NOMO-1 treated with DMSO at 0.1 percent for 48 hours (cell line): ENCODE measurements around the gene NME3.
"Not testable (repeated sequence)": the region's sequence is repeated elsewhere in the genome, so short reads cannot be mapped to it uniquely, and the experiment has no call there.

Source experiments
- DNase-seq: peaks from one replicate; lab custom pipeline; 2025; ENCODE audit not compliant: unreplicated experiment; lab: John Stamatoyannopoulos, UW

Gene NME3

DNA sequence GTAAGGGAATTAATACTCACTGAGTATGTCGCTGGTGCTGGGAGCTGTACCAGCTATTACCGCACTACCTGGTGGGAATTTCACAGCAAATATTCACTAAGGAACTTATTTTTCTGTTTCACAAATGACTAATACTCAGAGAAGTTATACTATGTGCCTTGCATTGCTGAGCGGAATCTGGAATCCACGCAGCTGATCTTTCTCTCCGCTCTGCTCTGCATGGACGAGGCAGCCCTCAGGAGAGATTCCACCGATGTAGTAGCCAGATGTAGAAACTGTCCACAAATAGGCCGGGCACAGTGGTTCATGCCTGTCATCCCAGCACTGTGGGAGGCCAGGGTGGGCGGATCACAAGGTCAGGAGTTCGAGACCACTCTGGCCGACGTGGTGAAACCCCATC lies 17.1 kb downstream of the NME3 start:
- no peak for DNase-seq

DNA sequence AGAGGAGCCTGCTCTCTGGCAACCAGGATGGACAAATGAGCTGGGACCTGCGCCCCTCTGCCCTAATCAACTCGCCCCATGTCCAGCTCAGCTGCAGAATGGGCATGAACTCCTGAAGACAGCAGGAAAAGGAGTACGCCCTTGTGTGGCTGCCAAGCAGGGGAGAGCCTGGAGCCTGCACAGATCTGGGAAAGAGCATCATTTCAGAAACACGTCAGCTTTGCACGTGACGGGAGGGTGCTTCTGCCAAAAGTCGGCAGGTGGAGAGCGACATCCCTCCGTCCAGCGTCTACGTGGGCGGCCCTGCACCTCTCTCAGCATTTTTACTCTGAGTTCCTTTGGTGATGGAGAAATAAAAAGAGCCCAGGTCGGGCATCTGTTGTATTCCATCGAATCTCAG lies 18.5 kb downstream of the NME3 start:
- DNase-seq, result no peak

DNA sequence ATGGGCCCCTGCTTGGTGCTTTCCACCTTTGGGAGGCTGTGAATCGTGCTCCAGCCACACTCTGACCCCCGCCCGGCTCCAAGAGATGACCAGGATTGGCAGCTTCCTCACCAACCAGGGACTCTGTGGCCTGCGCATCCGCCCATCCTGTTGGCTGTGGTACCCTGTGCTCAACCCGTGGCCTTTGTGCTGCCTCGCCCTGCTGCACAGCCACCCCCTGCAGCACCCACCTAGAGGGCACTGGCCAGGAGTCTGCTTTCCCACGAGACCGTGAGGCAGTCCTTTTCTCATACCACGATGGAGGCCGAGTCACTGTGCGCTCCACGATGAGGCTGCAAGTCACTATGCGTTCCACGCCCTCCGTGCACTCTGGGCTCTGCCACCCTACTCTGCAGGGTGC lies 19.4 kb downstream of the NME3 start:
- no peak for DNase-seq

DNA sequence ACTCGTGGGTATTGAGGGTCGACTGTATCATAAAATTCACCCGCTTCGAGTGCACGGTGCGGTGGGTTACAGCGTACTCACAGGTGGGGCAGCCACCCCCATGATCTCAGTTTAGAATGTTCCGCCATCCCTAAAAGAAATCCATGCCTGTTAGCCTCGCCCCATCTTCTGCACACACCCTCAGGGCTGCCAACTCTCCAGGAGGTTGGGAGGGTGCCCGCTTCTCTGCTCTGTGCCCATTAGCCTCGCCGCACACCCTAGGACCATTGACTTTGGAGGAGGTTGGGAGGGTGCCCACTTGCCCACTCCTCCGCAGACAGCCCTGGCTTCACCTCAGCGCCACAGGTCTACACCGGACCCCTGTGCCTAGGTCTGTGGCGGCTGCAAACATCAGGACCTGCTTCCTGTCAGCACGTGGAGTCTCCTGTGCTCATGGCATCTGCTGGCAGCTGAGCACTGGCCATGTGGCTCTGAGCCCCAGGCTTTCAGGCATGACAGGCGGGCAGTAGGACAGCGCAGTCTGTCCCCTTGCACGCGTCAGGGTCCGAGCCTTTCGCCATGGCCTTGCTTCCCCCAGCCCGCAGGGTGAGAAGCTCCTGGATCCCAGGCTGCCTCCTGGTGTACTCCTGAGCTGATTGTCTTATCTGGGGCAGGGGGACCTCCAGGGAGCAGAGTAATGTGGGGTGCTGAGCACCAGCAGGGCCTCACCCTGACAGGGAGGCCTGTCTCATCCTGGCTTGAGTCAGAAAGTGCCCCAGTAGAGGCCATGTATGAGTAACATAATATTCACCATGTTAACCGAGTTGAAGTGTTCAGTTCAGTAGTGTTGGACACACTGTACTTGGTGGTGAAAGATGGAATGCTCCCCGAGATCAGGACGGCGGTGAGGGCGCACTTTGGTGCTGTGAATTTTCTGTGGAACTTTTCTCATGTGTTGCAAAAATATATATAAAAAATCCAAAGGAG lies 21.9 kb downstream of the NME3 start:
- DNase-seq, result no peak

DNA sequence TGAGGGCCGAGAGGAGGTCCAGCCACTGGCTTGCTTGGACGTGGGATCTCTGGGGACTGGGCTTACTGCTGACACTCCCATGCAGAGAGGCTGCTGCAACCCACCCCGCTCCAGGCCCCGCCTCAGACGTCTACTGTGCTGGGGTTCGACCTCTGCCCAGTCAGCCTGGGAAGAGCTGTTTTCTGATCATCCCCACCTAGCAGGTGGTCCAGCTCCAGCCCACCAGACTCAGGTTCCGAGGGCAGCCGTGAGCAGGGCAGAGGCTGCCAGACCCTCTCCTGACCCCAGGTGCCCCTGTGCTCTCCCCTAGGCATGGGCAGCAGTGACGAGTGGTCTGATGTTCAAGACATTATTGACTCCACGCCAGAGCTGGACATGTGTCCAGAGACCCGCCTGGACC lies 23.4 kb downstream of the NME3 start:
- DNase-seq, result no peak

DNA sequence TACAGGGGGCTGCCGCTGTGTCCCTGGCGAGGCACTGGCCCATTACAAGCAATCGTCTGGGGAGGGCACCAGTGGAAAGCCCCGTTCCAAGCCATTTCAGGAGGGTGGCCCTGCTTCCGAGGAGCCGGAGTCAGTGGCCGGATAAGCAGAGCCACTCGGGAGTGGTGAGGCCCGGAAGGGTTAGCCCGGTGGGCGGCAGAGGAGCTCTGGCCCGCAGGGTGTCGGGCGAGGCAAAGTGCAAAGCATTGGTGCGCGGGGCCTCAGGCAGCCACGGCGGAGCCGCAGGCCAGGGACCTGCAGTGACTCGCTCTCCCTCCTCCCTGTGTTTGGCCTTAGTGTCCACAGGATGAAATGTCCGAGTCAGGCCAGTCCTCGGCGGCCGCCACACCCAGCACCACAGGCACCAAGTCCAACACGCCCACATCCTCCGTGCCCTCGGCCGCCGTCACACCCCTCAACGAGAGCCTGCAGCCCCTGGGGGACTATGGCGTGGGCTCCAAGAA lies 24.6 kb downstream of the NME3 start:
- DNase-seq, result no peak

DNA sequence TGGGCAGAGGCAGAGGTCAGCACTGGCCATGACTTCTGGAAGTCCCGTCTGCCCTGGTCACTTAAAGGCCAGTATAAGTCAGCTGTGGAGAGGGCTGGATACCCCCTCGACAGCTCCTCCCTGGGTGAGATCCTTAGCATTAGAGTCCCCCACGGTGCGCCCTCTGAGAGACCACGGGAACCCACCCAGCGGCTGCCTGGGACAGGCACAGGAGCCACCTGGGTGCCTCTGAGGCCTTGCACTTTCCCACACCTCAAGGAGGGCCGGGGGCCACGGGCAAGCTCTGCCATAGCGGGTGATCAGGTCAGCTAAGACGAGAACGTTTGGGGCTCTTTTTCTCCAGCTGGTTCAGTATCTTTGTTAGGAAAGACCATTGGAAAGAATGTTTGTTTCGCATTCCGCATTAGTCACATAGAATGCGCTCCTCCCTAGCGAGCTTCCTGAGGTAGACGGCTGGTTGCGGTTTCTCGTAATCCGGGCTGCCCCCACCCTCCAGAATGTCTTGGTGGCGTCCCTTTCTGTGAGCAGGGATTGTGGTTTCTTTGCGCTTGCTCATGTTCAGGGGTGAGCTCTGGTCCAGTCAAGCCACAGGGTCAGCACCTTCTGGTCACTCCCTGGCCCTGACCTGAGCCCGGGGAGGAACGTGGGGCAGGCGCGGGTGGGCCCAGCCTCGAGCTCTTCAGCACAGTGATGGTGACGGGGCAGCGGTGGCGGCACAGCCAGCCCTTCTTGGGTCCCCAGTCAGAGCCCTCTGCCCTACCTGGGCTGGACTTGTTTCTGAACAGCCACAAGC lies 25.2 kb downstream of the NME3 start:
- DNase-seq, result no peak

DNA sequence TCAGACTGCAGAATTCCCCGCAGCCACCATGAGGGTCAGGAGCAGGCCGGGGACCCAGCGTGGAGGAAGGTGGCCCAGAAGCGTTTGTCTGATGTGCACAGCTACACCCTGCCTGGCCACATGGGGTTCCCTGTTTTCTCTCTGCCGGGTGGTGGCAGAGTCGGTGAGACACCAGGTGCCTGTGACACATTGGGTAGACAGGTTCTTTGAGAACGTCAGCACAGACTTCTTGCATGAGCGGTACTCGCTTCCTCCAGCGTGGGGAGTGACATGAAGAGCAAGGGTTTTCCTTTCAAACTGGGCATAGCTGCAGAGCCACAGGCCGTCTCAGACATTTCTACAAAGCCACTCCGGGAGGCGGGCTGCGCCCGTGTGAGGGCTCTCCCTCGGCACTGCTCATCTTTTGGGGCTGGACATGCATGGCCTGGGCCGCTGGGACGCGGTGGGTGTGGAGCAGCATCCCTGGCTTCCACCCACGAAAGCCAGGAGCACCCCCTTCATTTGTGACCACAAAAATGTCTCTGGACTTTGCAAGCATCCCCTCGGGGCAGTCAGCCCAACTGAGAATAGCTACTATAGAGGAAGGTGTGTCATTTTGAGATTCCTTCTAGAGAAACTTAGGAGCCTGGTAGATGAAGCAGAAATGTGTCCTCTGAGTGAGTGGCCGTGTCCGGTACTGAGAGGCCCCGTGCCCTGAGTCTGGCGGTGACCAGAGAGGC lies 26.0 kb downstream of the NME3 start:
- no peak for DNase-seq

DNA sequence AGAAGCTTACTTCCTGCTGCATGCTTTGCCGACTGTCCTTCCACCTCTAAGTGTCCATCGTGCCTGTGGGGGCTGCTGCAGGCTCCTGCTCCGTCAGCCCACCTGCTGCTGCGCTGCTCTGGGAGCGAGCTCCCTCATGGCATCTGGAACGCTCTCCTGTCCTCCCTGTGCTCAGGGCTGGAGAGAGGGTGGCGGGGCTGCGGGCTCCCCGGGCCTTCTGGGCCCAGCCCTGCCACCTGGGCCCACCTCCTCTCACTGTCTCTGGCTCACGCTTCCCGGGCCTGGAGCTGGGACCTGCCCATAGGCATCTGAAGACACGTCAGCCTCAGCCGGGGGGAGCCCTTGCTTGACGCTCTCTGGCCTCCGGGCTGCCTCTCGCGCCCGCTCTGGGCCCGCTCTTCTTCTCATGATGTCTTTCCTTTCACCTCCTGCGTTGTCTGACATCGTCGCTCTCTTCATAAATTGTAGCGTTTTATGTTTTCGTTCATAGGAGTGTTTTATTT lies 27.0 kb downstream of the NME3 start:
- DNase-seq, result no peak

DNA sequence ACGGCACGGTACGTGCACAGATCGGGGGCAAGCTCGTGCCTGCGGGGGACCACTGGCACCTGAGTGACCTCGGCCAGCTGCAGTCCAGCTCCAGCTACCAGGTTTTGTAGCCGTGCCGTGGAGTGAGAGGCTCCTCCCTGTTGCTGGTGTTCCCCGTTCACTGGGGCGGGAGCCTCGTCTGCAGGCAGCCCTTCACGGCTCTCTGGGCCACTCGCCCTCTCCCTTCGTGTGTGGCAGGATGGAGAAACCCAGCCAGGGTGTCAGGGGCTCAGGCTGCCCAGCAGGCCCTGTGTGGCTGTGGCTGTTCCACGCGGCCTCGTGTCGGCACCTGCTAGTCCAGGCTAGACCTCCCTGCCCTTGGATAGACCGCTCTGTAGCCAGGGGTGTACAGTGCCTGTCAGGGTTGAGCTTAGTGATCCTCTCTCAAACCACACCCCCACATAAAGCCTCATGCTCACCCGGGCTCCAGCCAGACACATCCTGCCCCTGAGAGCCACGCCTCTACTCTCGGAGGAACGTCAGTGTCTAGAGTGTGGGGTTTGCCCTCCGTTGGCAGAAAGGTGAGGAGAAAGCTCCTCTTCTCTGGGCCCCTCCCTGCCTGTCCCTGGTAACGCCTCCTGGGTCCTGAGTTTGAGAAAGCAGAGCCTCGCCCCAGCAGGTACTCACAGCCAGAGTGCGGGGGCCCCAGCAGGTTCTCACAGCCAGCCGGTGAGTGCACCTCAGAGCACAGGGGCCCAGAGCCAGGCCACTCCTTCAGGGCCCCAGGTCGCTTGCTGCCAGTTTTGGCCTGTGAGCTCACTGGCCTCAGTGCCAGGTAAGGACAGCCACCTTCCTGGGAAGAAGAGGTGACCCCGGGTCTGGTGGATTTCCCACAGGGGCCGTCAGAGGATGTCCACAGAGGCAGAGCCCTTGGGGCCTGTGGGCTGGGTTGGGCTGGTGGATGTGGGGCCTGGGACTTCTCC lies 27.7 kb downstream of the NME3 start:
- DNase-seq, result no peak

DNA sequence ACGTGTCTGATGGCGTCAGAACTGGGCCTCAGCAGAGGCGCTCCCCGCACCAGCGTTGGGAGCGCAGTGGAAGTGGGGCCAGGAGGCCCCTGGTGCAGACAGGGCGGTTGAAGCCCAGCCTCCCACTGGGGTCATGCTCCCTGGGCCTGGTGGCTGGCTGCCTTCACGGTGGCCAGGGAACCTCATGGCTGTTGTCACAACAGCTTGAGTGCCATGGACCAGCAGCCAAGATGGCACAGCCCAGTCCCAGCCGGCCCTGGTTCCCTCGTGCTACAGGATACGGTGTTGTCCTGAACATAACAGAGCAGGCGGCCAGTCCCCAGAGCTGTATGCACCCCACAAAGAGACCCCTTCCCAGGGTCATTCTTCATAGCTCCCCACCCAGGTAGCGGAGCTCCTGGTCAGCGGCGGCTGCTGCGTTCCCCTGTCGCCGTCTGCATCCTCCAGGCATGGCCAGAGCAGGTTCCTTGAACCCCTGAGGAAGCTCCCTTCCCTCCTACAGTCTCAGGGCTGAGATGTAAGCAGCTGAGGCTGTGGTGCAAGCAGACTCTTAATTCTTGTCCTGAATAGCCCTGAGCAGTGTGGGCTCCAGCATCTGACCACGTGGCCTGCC lies 29.7 kb downstream of the NME3 start:
- no peak for DNase-seq

DNA sequence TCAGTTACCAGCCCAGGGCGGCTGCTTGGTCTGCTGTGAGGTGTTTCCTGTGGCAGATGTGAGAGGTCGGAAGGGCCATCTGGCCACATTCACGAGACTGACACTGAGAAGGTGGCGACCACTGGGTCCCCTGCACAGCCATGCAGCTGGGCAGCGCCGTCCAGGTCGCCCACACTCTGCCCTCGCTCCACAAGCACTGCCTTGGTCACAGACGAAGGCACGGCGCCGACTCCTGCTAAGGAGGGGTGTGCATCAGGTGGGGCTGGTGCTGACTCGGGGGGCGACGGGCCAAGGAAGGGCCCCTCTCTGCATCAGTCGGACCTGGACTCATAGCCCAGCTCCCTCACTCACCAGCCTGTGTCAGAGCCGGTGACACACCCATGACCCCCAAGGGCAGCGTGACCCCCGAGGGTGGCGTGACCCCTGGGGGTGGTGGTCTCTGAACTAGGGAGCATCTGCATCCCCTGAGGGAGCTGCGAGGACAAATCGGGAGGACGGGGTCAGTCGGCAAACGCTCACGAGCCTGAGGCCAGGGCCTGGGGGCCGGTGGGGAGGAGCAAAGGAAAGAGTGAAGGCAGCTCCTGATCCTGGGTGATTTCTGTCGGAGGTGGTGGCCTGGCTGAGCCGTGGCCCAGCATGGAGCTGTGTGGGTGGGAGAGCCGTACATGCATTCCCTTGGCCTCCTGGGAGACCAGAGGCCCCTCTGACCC lies 30.4 kb downstream of the NME3 start:
- no peak for DNase-seq

DNA sequence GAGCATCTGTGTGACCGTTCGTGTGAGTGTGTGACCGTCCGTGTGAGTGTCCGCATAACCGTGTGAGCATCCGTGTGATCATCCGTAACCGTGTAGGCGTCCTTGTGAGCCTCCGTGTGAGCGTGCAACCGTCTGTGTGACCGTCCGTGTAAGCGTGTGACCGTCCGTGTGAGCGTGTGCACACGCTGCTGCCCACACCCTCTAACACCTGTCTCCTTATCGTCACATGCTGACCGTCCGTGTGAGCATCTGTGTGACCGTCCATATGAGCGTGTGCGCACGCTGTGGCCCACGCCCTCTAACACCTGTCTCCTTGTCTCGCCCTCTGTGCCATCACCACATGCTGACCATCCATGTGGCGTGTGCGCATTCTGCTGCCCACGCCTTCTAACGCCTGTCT lies 31.1 kb downstream of the NME3 start:
- no peak for DNase-seq

DNA sequence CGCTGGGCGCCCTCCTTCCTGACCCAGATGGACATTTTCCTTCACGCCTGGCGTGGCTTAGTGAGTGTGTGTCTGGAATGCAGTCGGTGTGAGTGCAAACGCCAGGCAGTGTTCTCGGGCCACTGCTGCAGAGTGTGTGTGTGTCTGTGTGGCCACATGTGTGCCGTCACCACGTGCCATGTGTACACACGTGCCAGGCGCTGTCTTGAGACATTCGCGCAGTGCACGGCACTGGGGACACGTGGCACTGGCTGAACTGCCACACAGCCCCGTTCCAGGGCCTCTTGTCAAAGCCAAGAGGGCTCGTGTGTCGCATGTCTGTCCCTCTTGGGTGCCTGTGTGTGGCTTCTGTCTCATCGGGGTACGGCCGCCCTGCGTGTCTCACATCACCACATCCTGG lies 36.5 kb downstream of the NME3 start:
- no peak for DNase-seq

DNA sequence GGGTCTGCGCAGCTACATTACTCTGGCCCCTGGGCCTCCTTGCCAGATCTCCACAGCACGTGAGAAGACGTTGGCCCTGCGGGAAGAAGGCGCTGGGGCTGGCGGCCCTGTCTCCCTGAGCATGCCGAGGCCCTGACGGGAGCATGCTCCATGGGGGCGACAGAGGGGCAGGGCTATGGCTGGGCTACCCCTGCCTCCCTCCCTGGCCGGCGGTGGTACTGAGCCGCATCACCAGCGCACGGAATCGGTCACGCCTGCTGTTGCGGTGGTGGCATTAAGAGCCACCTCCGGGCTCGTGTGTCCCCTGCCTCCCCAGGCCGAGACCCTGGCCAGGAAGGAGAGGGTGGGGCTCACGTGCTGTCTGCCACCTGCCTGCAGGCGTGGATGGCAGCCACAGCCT lies 37.2 kb downstream of the NME3 start:
- DNase-seq, result no peak

DNA sequence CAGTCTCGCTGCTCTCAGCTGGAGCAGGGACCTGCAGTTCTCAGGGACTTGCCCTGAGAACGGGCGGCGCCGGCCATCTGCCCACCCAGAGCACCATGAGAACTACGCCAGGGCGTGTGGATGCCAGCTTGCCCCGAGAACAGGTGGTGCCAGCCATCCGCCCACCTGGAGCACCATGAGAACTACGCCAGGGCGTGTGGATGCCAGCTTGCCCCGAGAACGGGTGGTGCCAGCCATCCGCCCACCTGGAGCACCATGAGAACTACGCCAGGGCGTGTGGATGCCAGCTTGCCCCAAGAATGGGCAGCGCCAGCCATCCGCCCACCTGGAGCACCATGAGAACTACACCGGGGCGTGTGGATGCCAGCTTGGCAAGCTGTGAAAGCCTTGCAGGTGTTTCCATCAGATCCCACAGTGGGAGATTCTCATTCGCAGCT lies 38.8 kb downstream of the NME3 start:
- not testable (repeated sequence) for DNase-seq

DNA sequence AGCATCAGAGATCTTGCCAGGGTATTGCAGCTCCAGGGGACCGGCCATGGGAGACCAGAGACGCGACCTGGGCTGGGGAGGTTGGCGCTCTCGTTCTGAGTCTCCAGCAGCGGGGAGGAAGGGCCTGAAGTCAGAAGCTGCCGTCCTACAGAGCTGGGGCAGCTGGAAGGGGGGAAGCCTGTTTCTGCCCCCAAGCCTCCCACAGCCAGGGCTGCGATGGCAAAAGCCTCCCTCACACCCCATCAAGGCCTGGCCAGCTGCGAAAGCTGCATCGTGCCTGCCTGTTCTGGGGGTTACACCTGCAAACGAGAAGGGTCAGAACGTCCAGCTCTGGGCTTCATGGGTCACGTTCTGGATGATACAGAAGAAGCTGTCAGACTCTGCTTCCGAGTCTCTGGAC lies 39.3 kb downstream of the NME3 start:
- DNase-seq, result no peak

DNA sequence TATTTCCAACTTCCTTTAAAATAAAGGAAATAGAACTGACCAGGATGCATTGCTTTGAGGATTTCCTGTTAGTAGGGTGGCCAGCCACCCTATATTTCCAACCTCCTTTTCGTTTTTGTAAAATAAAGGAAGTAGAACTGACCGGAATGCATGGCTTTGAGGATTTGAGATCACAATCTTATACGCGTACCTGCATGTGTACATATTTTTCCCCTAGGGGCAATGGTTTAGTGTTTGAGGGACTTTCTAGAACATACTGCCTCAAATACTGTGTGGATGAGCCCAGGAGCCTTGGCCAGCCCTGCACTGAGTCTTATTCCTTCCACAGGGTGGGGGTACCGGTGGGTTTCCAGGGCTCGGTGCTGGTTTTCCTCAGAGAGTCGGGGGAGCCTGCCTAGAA lies 39.7 kb downstream of the NME3 start:
- DNase-seq, result no peak

DNA sequence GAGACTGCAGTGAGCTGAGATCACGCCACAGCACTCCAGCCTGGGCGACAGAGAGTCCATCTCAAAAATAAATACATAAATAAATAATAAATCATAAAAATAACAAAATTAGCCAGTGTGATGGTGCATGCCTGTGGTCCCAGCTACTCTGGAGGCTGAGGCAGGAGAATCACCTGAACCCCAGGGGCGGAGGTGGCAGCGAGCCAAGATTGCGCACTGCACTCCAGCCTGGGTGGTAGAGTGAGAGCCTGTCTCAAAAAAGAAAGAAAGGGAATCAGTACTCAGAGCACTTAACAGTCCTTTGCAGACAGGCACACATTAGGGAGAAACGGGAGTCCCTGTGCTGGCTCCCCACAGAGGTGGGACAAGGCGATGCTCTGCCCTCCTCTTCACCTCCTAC lies 40.3 kb downstream of the NME3 start:
- no peak for DNase-seq
